Right lobe of liver (tissue), 6 donors: ENCODE data around the gene GNPDA1. TPM values are rescaled to one million over a fixed set of nuclear protein-coding genes. Genes with fewer than 3 reads are reported as not detected.
A peak's percentile ranks its signal among the peaks of the same experiment; 100 is the strongest.

ENCODE experiments used
- ATAC-seq, 4 donors: fragments of 200-7000 bp; cut with Tn5 transposase; one replicate each; pipeline ENCODE4 v1.9.1; 2020; ENCODE audit warnings: mild to moderate bottlenecking in 4 of 4, moderate library complexity in 4 of 4
- DNase-seq, 3 donors: peaks; one replicate each; pipeline ENCODE4 v3.0.0-alpha.2; 2020
- H3K27ac ChIP-seq, 3 donors: fragments of 200-600 bp; one replicate each; pipeline ENCODE4 v1.8.0; 2022
- H3K27me3 ChIP-seq, 2 donors: fragments of 200-600 bp; one replicate each; pipeline ENCODE4 v1.8.0; 2022
- H3K36me3 ChIP-seq, 4 donors: fragments of 200-600 bp; sonication (generic) in 1 of 4; one replicate each; pipeline versions ENCODE4 v1.5.1 to v1.8.0; 2017 to 2022; ENCODE audit warnings: control low read depth in 1 of 4
- H3K4me1 ChIP-seq, 4 donors: fragments of 200-600 bp; sonication (generic) in 1 of 4; one replicate each; pipeline versions ENCODE4 v1.5.1 to v1.8.0; 2017 to 2022; ENCODE audit warnings: control low read depth in 1 of 4
- H3K4me3 ChIP-seq, 3 donors: fragments of 200-600 bp; one replicate each; pipeline ENCODE4 v1.8.0; 2022
- H3K9me3 ChIP-seq, 4 donors: fragments of 200-600 bp; sonication (generic) in 1 of 4; one replicate each; pipeline versions ENCODE4 v1.5.1 to v1.8.0; 2017 to 2022; ENCODE audit warnings: control low read depth in 1 of 4
- POLR2A ChIP-seq: fragments of 450-650 bp; IDR thresholded peaks from one replicate; pipeline ENCODE4 v1.6.1; 2017; ENCODE audit warnings: antibody characterized with exemption, mild to moderate bottlenecking
- WGBS: methylation state at CpG from one replicate; pipeline ENCODE4 v1.1.6; 2018; ENCODE audit warnings: low coverage, low lambda C conversion rate; ENCODE audit not compliant: insufficient coverage; ENCODE audit errors: missing lambda C conversion rate; 5-methylcytosine and 5-hydroxymethylcytosine counted together
- intact Hi-C, 2 donors: fragments of 100-400 bp; cut with DNase I; formaldehyde crosslinking; loops; one replicate each; pipeline versions ENCODE4 v1.11.2 to v1.14.1; 2022
- total RNA-seq, 6 experiments: library from RNA; depleted of rRNA in 2 of 6; stranded (reverse); fragments of >200 nt in 2 of 6; fragmentation: NEBNext Ultra II Directional in 3 of 6; extraction: Animal tissue kit (Norgen Biotek cat#: 25700) in 3 of 6; gene quantifications; one replicate each; pipeline versions ENCODE4 v1.1.0 to v1.2.4, GENCODE V29; 2016 to 2023
- TF ChIP-seq, protein P1 (sequence below), 4 donors: fragments of 200-600 bp in 3 of 4; fragments of 450-650 bp in 1 of 4; IDR thresholded peaks; one replicate each; pipeline versions ENCODE4 v1.5.1 to v1.8.0; 2016 to 2022; ENCODE audit warnings: antibody characterized with exemption in 4 of 4, mild to moderate bottlenecking in 2 of 4
- donor health status: DM: no; HTN: yes; CAD: no.
- donor health status: DM: no; HTN: no; CAD: no.
- donor health status: DM: no; HTN: no; CAD: no.
- donor health status: DM: no; HTN: yes; CAD: no.
- donor health status: DM: no; HTN: yes; CAD: no.

GNPDA1 gene
- total RNA-seq, 6 experiments from 2014 or later = 6.3 to 22.1 (median 14.9) TPM

DNA sequence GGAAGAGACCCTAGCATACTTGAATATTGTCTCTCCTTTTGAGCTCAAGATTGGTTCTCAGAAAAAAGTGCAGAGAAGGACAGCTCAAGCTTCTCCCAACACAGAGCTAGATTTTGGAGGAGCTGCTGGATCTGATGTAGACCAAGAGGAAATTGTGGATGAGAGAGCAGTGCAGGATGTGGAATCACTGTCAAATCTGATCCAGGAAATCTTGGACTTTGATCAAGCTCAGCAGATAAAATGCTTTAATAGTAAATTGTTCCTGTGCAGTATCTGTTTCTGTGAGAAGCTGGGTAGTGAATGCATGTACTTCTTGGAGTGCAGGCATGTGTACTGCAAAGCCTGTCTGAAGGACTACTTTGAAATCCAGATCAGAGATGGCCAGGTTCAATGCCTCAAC, 34.4 kb downstream of the GNPDA1 start:
- H3K4me3 ChIP-seq = no peak overlapping the region
- peak; percentile 59 to 82 (median 72) for ATAC-seq
- peaks cover 0 to 72% (median 22%) of the 10 kb centered on the region in 4 donors for H3K36me3 ChIP-seq
- TF ChIP-seq, protein P1, sequence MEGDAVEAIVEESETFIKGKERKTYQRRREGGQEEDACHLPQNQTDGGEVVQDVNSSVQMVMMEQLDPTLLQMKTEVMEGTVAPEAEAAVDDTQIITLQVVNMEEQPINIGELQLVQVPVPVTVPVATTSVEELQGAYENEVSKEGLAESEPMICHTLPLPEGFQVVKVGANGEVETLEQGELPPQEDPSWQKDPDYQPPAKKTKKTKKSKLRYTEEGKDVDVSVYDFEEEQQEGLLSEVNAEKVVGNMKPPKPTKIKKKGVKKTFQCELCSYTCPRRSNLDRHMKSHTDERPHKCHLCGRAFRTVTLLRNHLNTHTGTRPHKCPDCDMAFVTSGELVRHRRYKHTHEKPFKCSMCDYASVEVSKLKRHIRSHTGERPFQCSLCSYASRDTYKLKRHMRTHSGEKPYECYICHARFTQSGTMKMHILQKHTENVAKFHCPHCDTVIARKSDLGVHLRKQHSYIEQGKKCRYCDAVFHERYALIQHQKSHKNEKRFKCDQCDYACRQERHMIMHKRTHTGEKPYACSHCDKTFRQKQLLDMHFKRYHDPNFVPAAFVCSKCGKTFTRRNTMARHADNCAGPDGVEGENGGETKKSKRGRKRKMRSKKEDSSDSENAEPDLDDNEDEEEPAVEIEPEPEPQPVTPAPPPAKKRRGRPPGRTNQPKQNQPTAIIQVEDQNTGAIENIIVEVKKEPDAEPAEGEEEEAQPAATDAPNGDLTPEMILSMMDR (IDR thresholded peaks at IDR 0.05) = no peak
- no peak for TF ChIP-seq POLR2A
- no peak for DNase-seq
- peaks cover 0 to 38% (median 10%) of the 10 kb centered on the region in 4 donors for H3K4me1 ChIP-seq
- no peaks in the 10 kb centered on the region for H3K9me3 ChIP-seq
- intact Hi-C loops = no loop called here
- H3K27ac ChIP-seq = peak overlapping the region in 2 of 3 donors; percentile 0 to 29
- no peaks in the 10 kb centered on the region for H3K27me3 ChIP-seq

DNA sequence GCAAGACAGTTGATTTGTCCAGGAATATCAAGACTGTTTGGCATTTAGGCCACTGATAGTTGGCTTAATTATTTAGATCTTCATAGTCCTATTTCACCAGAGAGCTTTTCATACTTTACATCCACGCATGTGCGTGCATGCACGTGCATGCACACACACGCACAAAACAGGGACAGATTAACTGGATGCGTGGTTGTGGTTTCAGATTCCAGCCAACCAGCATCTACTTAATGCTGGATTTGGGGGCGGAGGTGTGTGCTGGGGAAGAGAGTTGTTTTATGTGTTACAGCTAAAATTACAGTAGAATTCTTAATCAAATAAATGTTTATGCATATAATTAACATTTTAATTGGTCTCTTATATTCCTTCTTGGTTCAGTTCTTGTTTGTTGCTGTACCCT, 36.7 kb downstream of the GNPDA1 start:
- H3K27ac ChIP-seq = no peak overlapping the region
- WGBS = 96% methylated on average over 6 of the region's 6 CpGs
- no peaks in the 10 kb centered on the region for H3K27me3 ChIP-seq
- ATAC-seq = no peak
- intact Hi-C loops = no loop called here
- no peak overlapping the region for H3K4me3 ChIP-seq
- H3K4me1 ChIP-seq = peaks cover 0 to 20% (median 2%) of the 10 kb centered on the region in 4 donors
- H3K36me3 ChIP-seq = peaks cover 0 to 61% (median 18%) of the 10 kb centered on the region in 4 donors
- TF ChIP-seq, protein P1 (IDR thresholded peaks at IDR 0.05) = no peak
- TF ChIP-seq POLR2A = no peak
- no peaks in the 10 kb centered on the region for H3K9me3 ChIP-seq
- DNase-seq = no peak

DNA sequence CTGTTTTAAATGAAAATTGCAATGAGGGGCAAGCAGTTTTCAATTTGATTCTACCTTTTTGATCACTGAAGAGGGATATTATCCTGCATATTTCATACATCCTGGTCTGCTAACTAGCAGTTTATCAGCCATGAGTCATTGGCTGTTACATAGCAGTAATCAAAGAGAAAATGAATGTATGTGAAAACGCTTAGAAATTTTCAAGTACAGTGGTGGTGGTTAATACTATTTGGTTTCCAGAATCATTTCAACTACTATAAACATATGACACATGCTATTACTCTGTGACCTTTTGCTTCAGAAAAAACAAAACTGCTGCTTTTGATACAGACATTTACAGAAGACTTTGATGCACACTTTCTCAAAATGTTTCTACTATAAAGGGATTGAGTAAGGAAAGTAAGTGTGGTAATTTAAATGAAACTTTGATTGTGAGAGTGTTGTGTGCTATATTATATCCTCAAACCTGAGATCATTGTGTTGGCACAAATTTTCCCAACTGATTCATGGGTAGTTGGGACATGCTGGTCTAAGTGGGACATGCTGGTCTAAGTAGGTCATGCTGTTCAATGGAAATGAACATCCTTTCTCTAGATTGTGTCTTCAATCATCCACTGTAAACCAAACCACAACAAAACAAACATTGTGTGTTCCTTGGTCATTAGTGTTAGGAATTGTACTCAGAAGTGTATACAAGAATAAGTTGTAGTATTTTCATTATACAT, 38.8 kb downstream of the GNPDA1 start:
- Histone ChIP-seq H3K9me3 (no peaks in the 10 kb centered on the region), H3K4me1 (peaks cover 0 to 33% (median 11%) of the 10 kb centered on the region in 4 donors), H3K27me3 (no peaks in the 10 kb centered on the region), H3K4me3 (no peak overlapping the region), H3K36me3 (peaks cover 0 to 44% (median 10%) of the 10 kb centered on the region in 4 donors), H3K27ac (no peak overlapping the region)
- 76% methylated on average over 1 of the region's 1 CpG for WGBS
- ATAC-seq = no peak
- DNase-seq = no peak
- intact Hi-C loops = no loop called here
- TF ChIP-seq, protein P1 (IDR thresholded peaks at IDR 0.05) = no peak
- no peak for TF ChIP-seq POLR2A

DNA sequence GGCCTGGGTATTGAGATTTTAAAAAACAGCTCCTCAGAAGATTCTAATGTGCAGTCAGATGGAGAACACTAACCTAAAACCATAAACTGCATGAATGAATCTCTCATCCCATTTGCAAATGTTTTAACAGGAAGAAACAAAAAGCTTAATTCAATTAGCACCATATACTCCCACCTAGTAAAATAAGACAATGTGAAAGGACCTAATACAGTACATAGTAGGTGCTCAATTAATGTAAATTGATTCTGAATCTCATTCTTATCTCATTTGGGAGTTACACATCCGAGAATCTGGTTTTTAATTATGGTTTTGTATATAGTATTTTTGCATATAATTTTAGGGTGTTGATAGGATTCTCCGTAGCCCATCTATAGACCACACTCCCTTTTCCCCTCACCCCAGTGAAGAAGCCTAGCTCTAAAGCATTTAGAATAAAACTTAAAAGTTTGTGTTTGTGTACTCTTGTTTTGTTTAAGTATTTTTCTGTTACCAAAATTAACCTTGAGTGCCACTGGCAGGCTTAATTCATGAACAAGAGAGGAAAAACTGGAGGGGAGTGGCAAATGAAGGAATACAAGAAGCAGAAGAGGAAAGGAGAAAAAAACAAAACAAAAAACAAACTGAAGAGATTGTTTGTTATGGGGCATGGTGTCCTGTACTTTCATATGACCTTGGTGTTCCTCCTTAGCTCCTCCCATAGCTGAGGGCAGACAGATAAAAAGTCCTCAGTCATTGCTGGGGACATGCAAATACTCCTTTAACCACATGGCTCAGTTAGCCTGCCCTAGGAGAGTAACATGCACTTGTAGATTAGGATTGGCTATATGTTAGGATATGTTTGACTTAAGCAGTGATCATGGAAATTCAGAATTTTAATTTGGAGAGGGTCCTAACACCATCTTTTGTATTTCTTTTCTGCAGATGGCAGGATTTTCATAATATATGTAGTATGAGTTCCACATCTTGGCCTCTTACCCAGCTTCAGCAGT, 42.8 kb downstream of the GNPDA1 start:
- H3K36me3 ChIP-seq = peaks cover 0 to 23% (median 6%) of the 10 kb centered on the region in 4 donors
- H3K27me3 ChIP-seq = no peaks in the 10 kb centered on the region
- intact Hi-C loops = no loop called here
- TF ChIP-seq, protein P1 (IDR thresholded peaks at IDR 0.05) = no peak
- TF ChIP-seq POLR2A = no peak
- H3K4me1 ChIP-seq = peaks cover 0 to 19% (median 11%) of the 10 kb centered on the region in 4 donors
- WGBS = 57% methylated on average over 2 of the region's 2 CpGs
- no peak for DNase-seq
- no peaks in the 10 kb centered on the region for H3K9me3 ChIP-seq
- peak overlapping the region; percentile 87 to 97 (median 90) for H3K27ac ChIP-seq
- H3K4me3 ChIP-seq = peak overlapping the region; percentile 73 to 94 (median 83)
- ATAC-seq = no peak
